HCT116 (cell line): Measurements from ENCODE around the gene ABR.

ENCODE experiments used
- POLR2AphosphoS5 ChIP-seq: IDR thresholded peaks from 2 replicates; pipeline ENCODE4 v1.6.1; 2011; ENCODE audit warnings: mild to moderate bottlenecking, low read depth, low read length, moderate library complexity
- TF ChIP-seq, protein P1 (sequence below), 3 experiments: fragments of 200-600 bp in 1 of 3; sonication (generic) in 1 of 3; IDR thresholded peaks in 2 of 3; conservative IDR thresholded peaks in 1 of 3; 2 replicates each; pipeline ENCODE4 v1.5.1; 2012 to 2017; ENCODE audit warnings: low read depth in 2 of 3, low read length in 2 of 3, antibody characterized with exemption in 1 of 3, borderline replicate concordance in 1 of 3, control low read depth in 1 of 3, mild to moderate bottlenecking in 1 of 3, mixed read lengths in 1 of 3, mixed run types in 1 of 3, moderate library complexity in 1 of 3; ENCODE audit not compliant: insufficient read depth in 1 of 3

DNA sequence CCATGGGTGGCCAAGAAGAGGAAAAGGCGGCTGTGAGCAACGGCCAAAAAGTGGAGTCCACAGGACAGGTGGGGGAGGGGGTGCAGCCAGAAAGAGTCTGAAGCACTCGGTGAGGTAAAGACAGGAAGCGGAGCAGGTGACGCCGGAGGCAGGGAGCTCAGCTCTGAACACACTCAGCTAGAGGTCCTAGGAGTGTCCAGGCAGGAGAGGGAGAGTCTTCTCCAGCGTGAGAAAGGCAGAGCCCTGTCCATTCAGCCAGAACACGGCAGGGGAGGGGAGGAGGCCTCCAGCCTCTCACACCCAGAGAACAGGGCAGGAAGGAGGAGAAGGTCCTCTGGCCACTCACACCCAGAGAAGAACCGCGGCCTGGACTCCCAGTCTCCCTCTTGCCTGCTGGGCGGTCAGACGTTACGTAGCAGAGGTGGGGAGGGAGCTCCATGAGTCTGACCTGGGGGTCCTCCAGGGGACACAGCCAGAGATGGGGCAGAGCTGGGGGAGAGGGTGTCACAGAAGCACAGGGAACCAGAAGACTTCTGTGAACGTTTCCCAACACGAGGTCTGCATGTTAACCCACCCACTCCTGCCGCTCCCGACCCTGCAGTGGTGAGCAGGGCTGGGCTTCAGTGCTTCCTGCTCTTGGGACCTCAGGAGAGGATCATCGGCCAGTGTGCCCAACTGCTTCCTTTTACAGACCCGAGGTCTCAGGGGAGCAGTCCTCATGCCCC lies 89.2 kb downstream of the ABR start:
- TF ChIP-seq, protein P1, sequence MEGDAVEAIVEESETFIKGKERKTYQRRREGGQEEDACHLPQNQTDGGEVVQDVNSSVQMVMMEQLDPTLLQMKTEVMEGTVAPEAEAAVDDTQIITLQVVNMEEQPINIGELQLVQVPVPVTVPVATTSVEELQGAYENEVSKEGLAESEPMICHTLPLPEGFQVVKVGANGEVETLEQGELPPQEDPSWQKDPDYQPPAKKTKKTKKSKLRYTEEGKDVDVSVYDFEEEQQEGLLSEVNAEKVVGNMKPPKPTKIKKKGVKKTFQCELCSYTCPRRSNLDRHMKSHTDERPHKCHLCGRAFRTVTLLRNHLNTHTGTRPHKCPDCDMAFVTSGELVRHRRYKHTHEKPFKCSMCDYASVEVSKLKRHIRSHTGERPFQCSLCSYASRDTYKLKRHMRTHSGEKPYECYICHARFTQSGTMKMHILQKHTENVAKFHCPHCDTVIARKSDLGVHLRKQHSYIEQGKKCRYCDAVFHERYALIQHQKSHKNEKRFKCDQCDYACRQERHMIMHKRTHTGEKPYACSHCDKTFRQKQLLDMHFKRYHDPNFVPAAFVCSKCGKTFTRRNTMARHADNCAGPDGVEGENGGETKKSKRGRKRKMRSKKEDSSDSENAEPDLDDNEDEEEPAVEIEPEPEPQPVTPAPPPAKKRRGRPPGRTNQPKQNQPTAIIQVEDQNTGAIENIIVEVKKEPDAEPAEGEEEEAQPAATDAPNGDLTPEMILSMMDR (IDR thresholded peaks at IDR 0.05 in 2 of 3, conservative IDR thresholded peaks at IDR 0.05 in 1 of 3; ENCODE audit: borderline replicate concordance in 1 of 3, insufficient read depth in 1 of 3, low read depth in 2 of 3, low read length in 2 of 3), result no peak
- TF ChIP-seq POLR2AphosphoS5, result no peak
